HuH-7.5 (cell line): Measurements from ENCODE around the gene ABHD17B.

ENCODE experiments used
- DNase-seq: peaks from one replicate; pipeline ENCODE4 v3.0.0; 2011; ENCODE audit warnings: low spot score

Gene ABHD17B

GRCh38 chr9:71876829-71877228, 34.2 kb downstream of the ABHD17B start:
- DNase-seq = no peak

GRCh38 chr9:71876106-71876505, 34.9 kb downstream of the ABHD17B start:
- no peak for DNase-seq

- DNase-seq = no peak
Measured at GRCh38 chr9:71875345-71875744, 35.6 kb downstream of the ABHD17B start.

GRCh38 chr9:71863631-71864030, 47.4 kb downstream of the ABHD17B start:
- no peak for DNase-seq

GRCh38 chr9:71861618-71862017, 49.4 kb downstream of the ABHD17B start:
- no peak for DNase-seq

- DNase-seq = no peak
Measured at GRCh38 chr9:71859939-71860338, 51.1 kb downstream of the ABHD17B start.

- no peak for DNase-seq
Measured at GRCh38 chr9:71858812-71859211, 52.2 kb downstream of the ABHD17B start.

- no peak for DNase-seq
Measured at GRCh38 chr9:71858102-71858798, 52.7 kb downstream of the ABHD17B start.

GRCh38 chr9:71857159-71857558, 53.8 kb downstream of the ABHD17B start:
- no peak for DNase-seq

- DNase-seq = no peak
Measured at GRCh38 chr9:71854811-71855210, 56.2 kb downstream of the ABHD17B start.

GRCh38 chr9:71853084-71853483, 57.9 kb downstream of the ABHD17B start:
- no peak for DNase-seq

- no peak for DNase-seq
Measured at GRCh38 chr9:71850996-71851395, 60.0 kb downstream of the ABHD17B start.

GRCh38 chr9:71847892-71848291, 63.1 kb downstream of the ABHD17B start:
- DNase-seq = no peak

GRCh38 chr9:71844808-71845207, 66.2 kb downstream of the ABHD17B start:
- DNase-seq = no peak

- DNase-seq = no peak
Measured at GRCh38 chr9:71839668-71840067, 71.3 kb downstream of the ABHD17B start.

GRCh38 chr9:71835596-71835995, 75.4 kb downstream of the ABHD17B start:
- no peak for DNase-seq

- DNase-seq = no peak
Measured at GRCh38 chr9:71830929-71831328, 80.1 kb downstream of the ABHD17B start.

GRCh38 chr9:71830153-71830552, 80.8 kb downstream of the ABHD17B start:
- no peak for DNase-seq

- no peak for DNase-seq
Measured at GRCh38 chr9:71826279-71826678, 84.7 kb downstream of the ABHD17B start.

GRCh38 chr9:71824257-71824656, 86.7 kb downstream of the ABHD17B start:
- no peak for DNase-seq

GRCh38 chr9:71822935-71823334, 88.1 kb downstream of the ABHD17B start:
- DNase-seq = no peak

GRCh38 chr9:71822456-71822855, 88.5 kb downstream of the ABHD17B start:
- DNase-seq = no peak

- no peak for DNase-seq
Measured at GRCh38 chr9:71821405-71821804, 89.6 kb downstream of the ABHD17B start.

- DNase-seq = no peak
Measured at GRCh38 chr9:71820403-71820921, 90.5 kb downstream of the ABHD17B start.
